B cell (primary cell): ENCODE data around the gene GRM8. TPM values are rescaled to one million over a fixed set of nuclear protein-coding genes. Genes with fewer than 3 reads are reported as not detected.

Experiments
- ATAC-seq: fragments of 200-7000 bp; cut with Tn5 transposase; one replicate; pipeline ENCODE4 v1.10.0; 2021; ENCODE audit warnings: low read depth, mild to moderate bottlenecking, moderate number of reproducible peaks, moderate library complexity
- CTCF ChIA-PET: fragments of 350-600 bp; sonication (Branson Sonifier 250); formaldehyde crosslinking; loops from one replicate; lab custom pipeline; 2021; ENCODE audit warnings: antibody characterized with exemption, inconsistent platforms; lab: Charles Lee
- POLR2A ChIA-PET: fragments of 350-600 bp; sonication (Branson Sonifier 250); formaldehyde crosslinking; loops from one replicate; lab custom pipeline; 2021; ENCODE audit warnings: antibody characterized with exemption; lab: Charles Lee
- DNase-seq: peaks from one replicate; pipeline ENCODE4 v3.0.0; 2013
- H2AFZ ChIP-seq: 2 replicates; pipeline ENCODE4 v1.6.1; 2012; ENCODE audit warnings: mild to moderate bottlenecking, low read depth, low read length; ENCODE audit not compliant: insufficient read depth, poor library complexity, severe bottlenecking
- H3K27ac ChIP-seq, 2 donors: 1 replicate in 1 of 2; 2 replicates in 1 of 2; pipeline ENCODE4 v1.5.1; 2012 to 2013; ENCODE audit warnings: low read length in 2 of 2, mild to moderate bottlenecking in 2 of 2, moderate library complexity in 1 of 2
- H3K27me3 ChIP-seq, 4 experiments: fragments of 200-600 bp in 1 of 4; sonication (generic) in 1 of 4; replicated peaks in 1 of 4; 1 replicate in 2 of 4; 2 replicates in 2 of 4; pipeline versions ENCODE4 v1.6.1 to v1.7.0; 2013 to 2016; ENCODE audit warnings: low read length in 3 of 4, mild to moderate bottlenecking in 2 of 4, mixed read lengths in 1 of 4, moderate library complexity in 1 of 4; ENCODE audit not compliant: insufficient read depth in 4 of 4, control insufficient read depth in 3 of 4; ENCODE audit errors: control extremely low read depth in 1 of 4
- H3K36me3 ChIP-seq, 2 experiments: replicated peaks in 1 of 2; 1 replicate in 1 of 2; 2 replicates in 1 of 2; pipeline versions ENCODE4 v1.6.1 to v1.7.1; 2013; ENCODE audit warnings: low read length in 1 of 2; ENCODE audit not compliant: insufficient read depth in 2 of 2, control insufficient read depth in 1 of 2; ENCODE audit errors: control extremely low read depth in 1 of 2, extremely low read depth in 1 of 2
- H3K4me1 ChIP-seq, 2 donors: fragments of 200-600 bp in 1 of 2; sonication (generic) in 1 of 2; 1 replicate in 1 of 2; 2 replicates in 1 of 2; pipeline versions ENCODE4 v1.5.1 to v1.6.1; 2013 to 2017; ENCODE audit warnings: low read length in 2 of 2; ENCODE audit not compliant: control insufficient read depth in 2 of 2, insufficient read depth in 2 of 2
- H3K4me2 ChIP-seq: replicated peaks from 2 replicates; pipeline ENCODE3; 2012; ENCODE audit warnings: mild to moderate bottlenecking, low read depth, low read length; ENCODE audit not compliant: poor library complexity, severe bottlenecking
- H3K4me3 ChIP-seq, 5 experiments: fragments of 200-600 bp in 1 of 5; sonication (generic) in 1 of 5; 1 replicate in 3 of 5; 2 replicates in 2 of 5; pipeline versions ENCODE4 v1.5.1 to v1.7.0; 2011 to 2016; ENCODE audit warnings: low read length in 4 of 5, mild to moderate bottlenecking in 4 of 5, low read depth in 2 of 5, control low read depth in 1 of 5, moderate library complexity in 1 of 5; ENCODE audit not compliant: insufficient read depth in 1 of 5; ENCODE audit errors: control extremely low read depth in 1 of 5, extremely low read depth in 1 of 5
- H3K79me2 ChIP-seq: fragments of 200-600 bp; sonication (generic); one replicate; pipeline ENCODE4 v1.6.0; 2016; ENCODE audit warnings: low read length; ENCODE audit not compliant: control insufficient read depth, insufficient read depth
- H3K9ac ChIP-seq: fragments of 200-600 bp; sonication (generic); 2 replicates; pipeline ENCODE4 v1.6.1; 2017; ENCODE audit warnings: mild to moderate bottlenecking, low read length, moderate library complexity
- H3K9me3 ChIP-seq, 3 donors: one replicate each; pipeline versions ENCODE4 v1.6.1 to v1.7.1; 2013; ENCODE audit warnings: low read length in 2 of 3; ENCODE audit not compliant: control insufficient read depth in 2 of 3, insufficient read depth in 1 of 3; ENCODE audit errors: control extremely low read depth in 1 of 3
- H4K20me1 ChIP-seq: 2 replicates; pipeline ENCODE4 v1.6.0; 2012; ENCODE audit warnings: mild to moderate bottlenecking, low read length; ENCODE audit not compliant: insufficient read depth, control insufficient read depth, poor library complexity, severe bottlenecking
- H3K27ac Mint-ChIP-seq: one replicate; pipeline ENCODE4 v1.8.0; 2021; ENCODE audit warnings: mixed read lengths
- H3K27me3 Mint-ChIP-seq: one replicate; pipeline ENCODE4 v1.8.0; 2021; ENCODE audit warnings: mixed read lengths
- H3K4me1 Mint-ChIP-seq: one replicate; pipeline ENCODE4 v1.8.0; 2021; ENCODE audit warnings: mixed read lengths
- H3K4me3 Mint-ChIP-seq: one replicate; pipeline ENCODE4 v1.8.0; 2021; ENCODE audit warnings: mixed read lengths
- H3K9me3 Mint-ChIP-seq: one replicate; pipeline ENCODE4 v1.8.0; 2022; ENCODE audit warnings: mixed read lengths; ENCODE audit not compliant: insufficient read depth
- CTCF ChIP-seq: fragments of 200-600 bp; IDR thresholded peaks from one replicate; pipeline ENCODE4 v1.8.0; 2022; ENCODE audit warnings: antibody characterized with exemption, mild to moderate bottlenecking
- EZH2 ChIP-seq: IDR thresholded peaks from 2 replicates; pipeline ENCODE4 v1.6.1; 2012; ENCODE audit warnings: borderline replicate concordance, low read depth, mild to moderate bottlenecking, moderate library complexity, low read length; ENCODE audit not compliant: insufficient read depth, poor library complexity, severe bottlenecking
- WGBS: methylation state at CpG from one replicate; pipeline ENCODE4 v1.1.5; 2013; ENCODE audit warnings: missing lambda C conversion rate; ENCODE audit not compliant: insufficient coverage; 5-methylcytosine and 5-hydroxymethylcytosine counted together
- intact Hi-C: fragments of 100-400 bp; cut with micrococcal nuclease; formaldehyde crosslinking; loops from one replicate; pipeline ENCODE4 v1.10.0; 2022
- polyA plus RNA-seq: library from polyadenylated mRNA; depleted of rRNA; stranded (reverse); fragments of >200 nt; gene quantifications from 2 replicates; pipeline ENCODE4 v1.2.3, GENCODE V29; 2012
- total RNA-seq, 2 donors: library from RNA; stranded (reverse); fragments of 120-200 nt in 1 of 2; gene quantifications; 1 replicate in 1 of 2; 2 replicates in 1 of 2; pipeline versions ENCODE4 v1.2.3 to v1.2.4, GENCODE V29; 2013 to 2022

GRM8 gene
- total and polyA plus RNA-seq, 2 donors (not counting 1 experiment from before 2014, with no cell fraction given), result not detected

- ATAC-seq (no peak), DNase-seq (no peak)
- Histone ChIP-seq H2AFZ (no peak overlapping the region), H3K4me3 (no peak overlapping the region), H4K20me1 (no peaks in the 10 kb centered on the region), H3K79me2 (no peaks in the 10 kb centered on the region), H3K27me3 (no peaks in the 10 kb centered on the region), H3K27ac (no peak overlapping the region), H3K9ac (no peak overlapping the region), H3K4me2 (no peak overlapping the region), H3K4me1 (no peaks in the 10 kb centered on the region), H3K36me3 (no peaks in the 10 kb centered on the region), H3K9me3 (peaks cover 0 to 5% (median 0%) of the 10 kb centered on the region in 3 donors)
- no peak overlapping the region for H3K27ac Mint-ChIP-seq
- CTCF ChIA-PET, result no interaction called here
- POLR2A ChIA-PET, result no interaction called here
- 95% methylated on average over 6 of the region's 6 CpGs for WGBS
- H3K4me3 Mint-ChIP-seq, result no peak overlapping the region
- H3K4me1 Mint-ChIP-seq, result no peaks in the 10 kb centered on the region
- no peak for TF ChIP-seq CTCF
- TF ChIP-seq EZH2, result no peak
- intact Hi-C loops, result no loop called here
- H3K27me3 Mint-ChIP-seq, result no peaks in the 10 kb centered on the region
- H3K9me3 Mint-ChIP-seq, result no peaks in the 10 kb centered on the region
These were observed 663.6 kb downstream of the GRM8 start for GRCh38 chr7:126589068-126589684.

GRCh38 chr7:126578338-126578737 is 674.4 kb downstream of the GRM8 start:
- no peaks in the 10 kb centered on the region for H3K4me1 ChIP-seq
- no peak overlapping the region for H2AFZ ChIP-seq
- no peaks in the 10 kb centered on the region for H3K27me3 Mint-ChIP-seq
- H3K9me3 Mint-ChIP-seq, result no peaks in the 10 kb centered on the region
- ATAC-seq (no peak), DNase-seq (no peak)
- ChIA-PET CTCF (no interaction called here), POLR2A (no interaction called here)
- H3K27ac ChIP-seq, result no peak overlapping the region
- WGBS, result no CpG with 5 or more reads among the region's 2 CpGs
- H3K27me3 ChIP-seq, result no peaks in the 10 kb centered on the region
- no peaks in the 10 kb centered on the region for H3K4me1 Mint-ChIP-seq
- H3K4me2 ChIP-seq, result no peak overlapping the region
- H3K4me3 Mint-ChIP-seq, result no peak overlapping the region
- TF ChIP-seq EZH2 (no peak), CTCF (no peak)
- no peak overlapping the region for H3K27ac Mint-ChIP-seq
- H3K79me2 ChIP-seq, result no peaks in the 10 kb centered on the region
- no peak overlapping the region for H3K4me3 ChIP-seq
- no peaks in the 10 kb centered on the region for H4K20me1 ChIP-seq
- H3K9me3 ChIP-seq, result no peaks in the 10 kb centered on the region
- no peak overlapping the region for H3K9ac ChIP-seq
- intact Hi-C loops, result no loop called here
- H3K36me3 ChIP-seq, result no peaks in the 10 kb centered on the region
